OCI-LY1 (cell line): ENCODE results near the gene GSK3A.

Experiments
- H2AFZ ChIP-seq: fragments of 200-600 bp; sonication (generic), shearing (Covaris generic); 2 replicates; pipeline ENCODE4 v1.6.0; 2014; ENCODE audit warnings: antibody characterized with exemption, mild to moderate bottlenecking, low read length
- H3F3A ChIP-seq: fragments of 200-600 bp; sonication (generic), shearing (Covaris generic); 2 replicates; pipeline ENCODE4 v1.6.0; 2014; ENCODE audit warnings: mild to moderate bottlenecking, antibody characterized with exemption, low read length, moderate library complexity; ENCODE audit not compliant: insufficient read depth
- H3K27ac ChIP-seq: fragments of 200-600 bp; sonication (generic); 2 replicates; pipeline ENCODE4 v1.5.1; 2014; ENCODE audit warnings: low read length, mixed run types, mild to moderate bottlenecking, low read depth; ENCODE audit not compliant: poor library complexity, severe bottlenecking
- H3K27me3 ChIP-seq: fragments of 200-600 bp; sonication (generic); 2 replicates; pipeline ENCODE4 v1.6.0; 2014; ENCODE audit warnings: antibody characterized with exemption, mild to moderate bottlenecking, low read length, moderate library complexity; ENCODE audit not compliant: insufficient read depth
- H3K36me3 ChIP-seq: fragments of 200-600 bp; sonication (generic); 2 replicates; pipeline ENCODE4 v1.6.1; 2014; ENCODE audit warnings: mild to moderate bottlenecking, antibody characterized with exemption, low read length, moderate library complexity, mixed read lengths; ENCODE audit not compliant: insufficient read depth
- H3K4me1 ChIP-seq: fragments of 200-600 bp; sonication (generic); 2 replicates; pipeline ENCODE4 v1.5.1; 2014; ENCODE audit warnings: mild to moderate bottlenecking, low read length, moderate library complexity; ENCODE audit not compliant: insufficient read depth, severe bottlenecking
- H3K4me2 ChIP-seq: fragments of 200-600 bp; sonication (generic), shearing (Covaris generic); 2 replicates; pipeline ENCODE4 v1.6.1; 2014; ENCODE audit warnings: low read length
- H3K4me3 ChIP-seq: fragments of 200-600 bp; sonication (generic); 2 replicates; pipeline ENCODE4 v1.5.1; 2014; ENCODE audit warnings: low read length, low read depth, mild to moderate bottlenecking, mixed read lengths; ENCODE audit not compliant: poor library complexity, severe bottlenecking
- H3K79me2 ChIP-seq: fragments of 200-600 bp; shearing (Covaris generic); 2 replicates; pipeline ENCODE4 v1.6.1; 2016; ENCODE audit warnings: mixed run types, low read length, mixed read lengths; ENCODE audit not compliant: insufficient read depth
- H3K9ac ChIP-seq: fragments of 200-600 bp; sonication (generic), shearing (Covaris generic); 2 replicates; pipeline ENCODE4 v1.6.1; 2014; ENCODE audit warnings: mild to moderate bottlenecking, low read length, mixed read lengths
- H3K9me2 ChIP-seq: fragments of 200-600 bp; sonication (generic), shearing (Covaris generic); 2 replicates; pipeline ENCODE4 v1.6.1; 2014; ENCODE audit warnings: low read depth, mild to moderate bottlenecking, low read length, mixed read lengths
- H3K9me3 ChIP-seq: fragments of 200-600 bp; shearing (Covaris generic); 2 replicates; pipeline ENCODE4 v1.6.1; 2014; ENCODE audit warnings: low read length, mixed read lengths
- H4K20me1 ChIP-seq: fragments of 200-600 bp; sonication (generic), shearing (Covaris generic); 2 replicates; pipeline ENCODE4 v1.6.0; 2016; ENCODE audit warnings: mild to moderate bottlenecking, low read length; ENCODE audit not compliant: insufficient read depth
- CTCF ChIP-seq: fragments of 200-600 bp; sonication (generic), shearing (Covaris generic); IDR thresholded peaks from 2 replicates; pipeline ENCODE4 v1.5.1; 2017; ENCODE audit warnings: mild to moderate bottlenecking, antibody characterized with exemption, low read length, moderate library complexity, mixed read lengths
- EZH2 ChIP-seq: fragments of 200-600 bp; sonication (generic), shearing (Covaris generic); IDR thresholded peaks from 2 replicates; pipeline ENCODE4 v1.8.0; 2017; ENCODE audit warnings: borderline replicate concordance, mixed run types, mild to moderate bottlenecking, antibody characterized with exemption, low read length, moderate library complexity, mixed read lengths

The GSK3A gene

DNA sequence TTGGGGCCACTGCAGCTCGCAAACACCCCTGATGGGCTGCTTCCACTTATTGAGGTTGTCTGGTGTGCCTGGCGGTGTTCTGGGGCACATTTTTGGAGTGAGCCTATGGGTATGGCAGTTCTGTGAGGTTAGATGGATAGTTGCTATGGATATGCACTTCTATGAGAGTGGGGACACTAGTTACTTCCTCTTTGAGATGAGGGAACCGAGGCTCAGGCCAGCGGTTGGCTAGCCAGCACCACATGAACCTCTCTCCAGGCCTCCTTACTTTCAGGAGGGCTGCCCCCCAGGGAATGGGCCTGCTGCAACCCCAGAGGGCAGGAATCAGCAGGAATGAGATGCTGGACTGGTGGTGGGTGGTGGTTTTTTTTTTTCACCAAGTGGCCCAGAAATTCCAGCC lies 46.0 kb upstream of the GSK3A start:
- TF ChIP-seq EZH2, result no peak
- TF ChIP-seq CTCF, result no peak
- Histone ChIP-seq H3F3A (no peaks in the 10 kb centered on the region), H3K9ac (no peak overlapping the region), H3K27ac (no peak overlapping the region), H3K9me3 (no peaks in the 10 kb centered on the region), H3K79me2 (no peaks in the 10 kb centered on the region), H3K4me3 (no peak overlapping the region), H3K4me1 (peaks cover 18% of the 10 kb centered on the region), H2AFZ (no peak overlapping the region), H3K9me2 (no peaks in the 10 kb centered on the region), H3K36me3 (peaks cover 67% of the 10 kb centered on the region), H3K27me3 (no peaks in the 10 kb centered on the region), H3K4me2 (no peak overlapping the region), H4K20me1 (no peaks in the 10 kb centered on the region)

DNA sequence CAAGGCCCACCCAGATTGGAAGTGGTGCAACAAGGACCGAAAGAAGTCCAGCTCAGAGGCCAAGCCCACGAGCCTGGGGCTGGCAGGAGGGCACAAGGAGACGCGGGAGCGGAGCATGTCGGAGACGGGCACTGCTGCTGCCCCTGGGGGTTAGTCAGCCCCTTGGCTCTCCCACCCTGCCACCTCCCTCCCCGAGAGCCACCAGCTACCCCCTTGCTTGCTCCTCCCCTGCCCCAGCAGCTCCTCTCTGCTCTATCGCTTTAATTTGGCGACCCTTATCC lies 45.4 kb upstream of the GSK3A start:
- no peak overlapping the region for H3K4me3 ChIP-seq
- H3K27me3 ChIP-seq, result no peaks in the 10 kb centered on the region
- no peak for TF ChIP-seq CTCF
- no peak for TF ChIP-seq EZH2
- H3K9ac ChIP-seq, result no peak overlapping the region
- no peaks in the 10 kb centered on the region for H3K79me2 ChIP-seq
- H3K9me3 ChIP-seq, result no peaks in the 10 kb centered on the region
- no peak overlapping the region for H3K27ac ChIP-seq
- no peak overlapping the region for H3K4me2 ChIP-seq
- no peaks in the 10 kb centered on the region for H4K20me1 ChIP-seq
- no peak overlapping the region for H2AFZ ChIP-seq
- no peaks in the 10 kb centered on the region for H3K9me2 ChIP-seq
- H3F3A ChIP-seq, result 0 out of 2 replicates have a peak, but pooled peaks cover 4% of the 10 kb centered on the region
- H3K4me1 ChIP-seq, result peaks cover 24% of the 10 kb centered on the region
- peaks cover 61% of the 10 kb centered on the region for H3K36me3 ChIP-seq

- H3K9me2 ChIP-seq, result no peaks in the 10 kb centered on the region
- H4K20me1 ChIP-seq, result no peaks in the 10 kb centered on the region
- no peak overlapping the region for H3K9ac ChIP-seq
- no peaks in the 10 kb centered on the region for H3K9me3 ChIP-seq
- no peaks in the 10 kb centered on the region for H3K27me3 ChIP-seq
- no peak overlapping the region for H3K4me3 ChIP-seq
- peaks cover 55% of the 10 kb centered on the region for H3K36me3 ChIP-seq
- peaks cover 7% of the 10 kb centered on the region; the same call in 1 of the 2 replicates for H3F3A ChIP-seq
- H3K4me1 ChIP-seq, result peaks cover 28% of the 10 kb centered on the region
- TF ChIP-seq EZH2 (no peak), CTCF (no peak)
- H3K79me2 ChIP-seq, result no peaks in the 10 kb centered on the region
- no peak overlapping the region; the same call in 1 of the 2 replicates for H3K4me2 ChIP-seq
- peak overlapping the region; percentile 77 for H3K27ac ChIP-seq
- no peak overlapping the region for H2AFZ ChIP-seq
Observed at GRCh38 chr19:42287017-42287826, 44.8 kb upstream of the GSK3A start.
